HL-60 (cell line): ENCODE results near the gene PTGS1.

Source experiments
- TF ChIP-seq, protein P1 (sequence below): IDR thresholded peaks from one replicate; pipeline ENCODE4 v1.5.1; 2011; ENCODE audit warnings: low read length, control low read depth, inconsistent platforms; ENCODE audit not compliant: insufficient read depth
- TF ChIP-seq, protein P2 (sequence below): IDR thresholded peaks from 2 replicates; pipeline ENCODE4 v1.6.1; 2012; ENCODE audit warnings: low read depth; ENCODE audit not compliant: insufficient replicate concordance

DNA sequence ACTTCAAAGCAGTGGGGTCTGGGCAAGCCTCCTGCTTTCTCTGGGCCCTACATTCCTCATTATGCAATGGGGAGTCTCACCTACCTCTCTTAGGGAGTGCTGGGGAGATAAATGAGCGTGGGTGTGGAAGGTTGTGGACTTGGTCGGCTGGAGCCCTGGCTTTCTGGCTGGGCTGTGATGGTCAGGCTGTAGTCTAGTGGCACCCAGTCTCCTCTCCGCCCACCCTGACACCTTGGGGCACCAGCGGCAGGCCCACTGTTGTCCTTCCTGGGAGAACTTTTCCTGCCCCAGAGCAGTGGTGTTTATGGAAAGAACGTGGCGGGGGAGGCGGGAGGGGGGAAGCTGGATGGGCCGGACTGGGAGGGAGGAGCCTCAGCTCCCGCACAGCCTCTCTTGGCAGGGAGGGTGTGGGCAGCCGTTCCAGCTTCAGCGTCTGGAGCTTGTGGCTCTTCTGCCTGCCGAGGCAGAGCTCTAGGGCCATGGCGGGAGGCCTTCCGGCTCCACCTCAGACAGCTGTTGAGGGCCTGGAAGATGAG is 4.1 kb downstream of the PTGS1 start:
- TF ChIP-seq, protein P1, sequence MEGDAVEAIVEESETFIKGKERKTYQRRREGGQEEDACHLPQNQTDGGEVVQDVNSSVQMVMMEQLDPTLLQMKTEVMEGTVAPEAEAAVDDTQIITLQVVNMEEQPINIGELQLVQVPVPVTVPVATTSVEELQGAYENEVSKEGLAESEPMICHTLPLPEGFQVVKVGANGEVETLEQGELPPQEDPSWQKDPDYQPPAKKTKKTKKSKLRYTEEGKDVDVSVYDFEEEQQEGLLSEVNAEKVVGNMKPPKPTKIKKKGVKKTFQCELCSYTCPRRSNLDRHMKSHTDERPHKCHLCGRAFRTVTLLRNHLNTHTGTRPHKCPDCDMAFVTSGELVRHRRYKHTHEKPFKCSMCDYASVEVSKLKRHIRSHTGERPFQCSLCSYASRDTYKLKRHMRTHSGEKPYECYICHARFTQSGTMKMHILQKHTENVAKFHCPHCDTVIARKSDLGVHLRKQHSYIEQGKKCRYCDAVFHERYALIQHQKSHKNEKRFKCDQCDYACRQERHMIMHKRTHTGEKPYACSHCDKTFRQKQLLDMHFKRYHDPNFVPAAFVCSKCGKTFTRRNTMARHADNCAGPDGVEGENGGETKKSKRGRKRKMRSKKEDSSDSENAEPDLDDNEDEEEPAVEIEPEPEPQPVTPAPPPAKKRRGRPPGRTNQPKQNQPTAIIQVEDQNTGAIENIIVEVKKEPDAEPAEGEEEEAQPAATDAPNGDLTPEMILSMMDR, result no peak
- TF ChIP-seq, protein P2, sequence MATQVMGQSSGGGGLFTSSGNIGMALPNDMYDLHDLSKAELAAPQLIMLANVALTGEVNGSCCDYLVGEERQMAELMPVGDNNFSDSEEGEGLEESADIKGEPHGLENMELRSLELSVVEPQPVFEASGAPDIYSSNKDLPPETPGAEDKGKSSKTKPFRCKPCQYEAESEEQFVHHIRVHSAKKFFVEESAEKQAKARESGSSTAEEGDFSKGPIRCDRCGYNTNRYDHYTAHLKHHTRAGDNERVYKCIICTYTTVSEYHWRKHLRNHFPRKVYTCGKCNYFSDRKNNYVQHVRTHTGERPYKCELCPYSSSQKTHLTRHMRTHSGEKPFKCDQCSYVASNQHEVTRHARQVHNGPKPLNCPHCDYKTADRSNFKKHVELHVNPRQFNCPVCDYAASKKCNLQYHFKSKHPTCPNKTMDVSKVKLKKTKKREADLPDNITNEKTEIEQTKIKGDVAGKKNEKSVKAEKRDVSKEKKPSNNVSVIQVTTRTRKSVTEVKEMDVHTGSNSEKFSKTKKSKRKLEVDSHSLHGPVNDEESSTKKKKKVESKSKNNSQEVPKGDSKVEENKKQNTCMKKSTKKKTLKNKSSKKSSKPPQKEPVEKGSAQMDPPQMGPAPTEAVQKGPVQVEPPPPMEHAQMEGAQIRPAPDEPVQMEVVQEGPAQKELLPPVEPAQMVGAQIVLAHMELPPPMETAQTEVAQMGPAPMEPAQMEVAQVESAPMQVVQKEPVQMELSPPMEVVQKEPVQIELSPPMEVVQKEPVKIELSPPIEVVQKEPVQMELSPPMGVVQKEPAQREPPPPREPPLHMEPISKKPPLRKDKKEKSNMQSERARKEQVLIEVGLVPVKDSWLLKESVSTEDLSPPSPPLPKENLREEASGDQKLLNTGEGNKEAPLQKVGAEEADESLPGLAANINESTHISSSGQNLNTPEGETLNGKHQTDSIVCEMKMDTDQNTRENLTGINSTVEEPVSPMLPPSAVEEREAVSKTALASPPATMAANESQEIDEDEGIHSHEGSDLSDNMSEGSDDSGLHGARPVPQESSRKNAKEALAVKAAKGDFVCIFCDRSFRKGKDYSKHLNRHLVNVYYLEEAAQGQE, result no peak
